ENCODE measurements around the gene MRPS18A. TPM values are rescaled to one million over a fixed set of nuclear protein-coding genes. Genes with fewer than 3 reads are reported as not detected.

The MRPS18A gene
- total and polyA plus RNA-seq, 9 of the 15 experiments (the other 6 are each of a cell fraction or from before 2014, with no cell fraction given), result 87.5 to 243 (median 125) TPM

DNA sequence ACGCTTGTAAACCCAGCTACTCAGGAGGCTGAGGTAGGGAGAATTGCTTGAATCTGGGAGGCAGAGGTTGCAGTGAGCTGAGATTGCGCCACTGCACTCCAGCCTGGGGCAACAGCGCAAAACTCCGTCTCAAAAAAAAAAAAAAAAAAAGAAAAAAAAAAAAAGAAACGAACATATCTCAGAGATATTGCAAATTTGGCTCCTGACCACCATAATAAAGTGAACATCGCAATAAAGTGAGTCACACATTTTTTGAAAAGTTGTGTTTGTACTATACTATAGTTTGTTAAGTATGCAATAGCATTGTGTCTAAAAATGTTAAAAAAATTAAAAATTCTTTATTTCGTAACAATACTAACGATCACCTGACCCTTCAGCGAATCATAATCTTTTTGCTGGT is 29.4 kb downstream of the MRPS18A start:
- H3K27ac ChIP-seq (ENCODE audit: extremely low read depth, low read depth, low read length), result no peak overlapping the region
- WGBS (ENCODE audit: insufficient coverage, low coverage, missing lambda C conversion rate), result 73% methylated on average over 9 of the region's 9 CpGs
- H3K9me1 ChIP-seq (ENCODE audit: control insufficient read depth, insufficient read depth, low read length), result no peaks in the 10 kb centered on the region
- in situ Hi-C loops (cut with MboI) (no loop called here), intact Hi-C loops (cut with micrococcal nuclease) (no loop called here)
- no TSS peak for BruUV-seq (replicated peaks)
- no peak overlapping the region for H3K4me3 ChIP-seq
- ATAC-seq (no peak), DNase-seq (ENCODE audit: extremely low read depth in 1 of 4, low spot score in 3 of 4) (no peak), FAIRE-seq (no peak)
- no peaks in the 10 kb centered on the region for H3K79me2 ChIP-seq (ENCODE audit: control insufficient read depth, insufficient read depth, low read length)
- no peaks in the 10 kb centered on the region for H4K20me1 ChIP-seq (replicated peaks; ENCODE audit: control insufficient read depth, insufficient read depth, low read length)
- TF ChIP-seq CEBPB (tag; IDR thresholded peaks at IDR 0.05), result peak; percentile 50; the same call in 1 of the 2 replicates
- no peak for TF ChIP-seq NR1H2 (CRISPR knock-in tag; IDR thresholded peaks at IDR 0.05)
- TF ChIP-seq CEBPG (CRISPR knock-in tag; IDR thresholded peaks at IDR 0.05), result no peak
- TF ChIP-seq CEBPG (tag; conservative IDR thresholded peaks at IDR 0.05 in 1 of 2, IDR thresholded peaks at IDR 0.05 in 1 of 2), result 0 out of 4 replicates have a peak, but pooled peaks have one; percentile 9 to 24
- TF ChIP-seq SMARCA4 (IDR thresholded peaks at IDR 0.05), result no peak
- TF ChIP-seq, protein P1, sequence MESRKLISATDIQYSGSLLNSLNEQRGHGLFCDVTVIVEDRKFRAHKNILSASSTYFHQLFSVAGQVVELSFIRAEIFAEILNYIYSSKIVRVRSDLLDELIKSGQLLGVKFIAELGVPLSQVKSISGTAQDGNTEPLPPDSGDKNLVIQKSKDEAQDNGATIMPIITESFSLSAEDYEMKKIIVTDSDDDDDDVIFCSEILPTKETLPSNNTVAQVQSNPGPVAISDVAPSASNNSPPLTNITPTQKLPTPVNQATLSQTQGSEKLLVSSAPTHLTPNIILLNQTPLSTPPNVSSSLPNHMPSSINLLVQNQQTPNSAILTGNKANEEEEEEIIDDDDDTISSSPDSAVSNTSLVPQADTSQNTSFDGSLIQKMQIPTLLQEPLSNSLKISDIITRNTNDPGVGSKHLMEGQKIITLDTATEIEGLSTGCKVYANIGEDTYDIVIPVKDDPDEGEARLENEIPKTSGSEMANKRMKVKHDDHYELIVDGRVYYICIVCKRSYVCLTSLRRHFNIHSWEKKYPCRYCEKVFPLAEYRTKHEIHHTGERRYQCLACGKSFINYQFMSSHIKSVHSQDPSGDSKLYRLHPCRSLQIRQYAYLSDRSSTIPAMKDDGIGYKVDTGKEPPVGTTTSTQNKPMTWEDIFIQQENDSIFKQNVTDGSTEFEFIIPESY (CRISPR knock-in tag; IDR thresholded peaks at IDR 0.05), result peak; percentile 77; the same call in 1 of the 2 replicates
- no peak for TF ChIP-seq RBM17 (IDR thresholded peaks at IDR 0.05; ENCODE audit: borderline replicate concordance, low read depth, low read length)
- TF ChIP-seq ZNF75A (CRISPR knock-in tag; IDR thresholded peaks at IDR 0.05), result no peak
- H3K4me1 ChIP-seq (replicated peaks in 1 of 2; ENCODE audit: control insufficient read depth in 2 of 2, insufficient read depth in 2 of 2, low read length in 2 of 2), result peaks cover 3 to 10% of the 10 kb centered on the region in 2 experiments; a peak in 3 of 5 replicates
- H3K4me2 ChIP-seq (ENCODE audit: insufficient read depth, low read length), result no peak overlapping the region
- ChIA-PET CTCF (ENCODE audit: low intra/inter-chr PET ratio) (no interaction called here), POLR2A (interaction anchor here (0.7 to 1.3 kb wide), 3 partner anchors 14 to 56 kb away, joined by 3 read pairs; partner anchors contain the start of gene GTPBP2)
- H3K9me3 ChIP-seq (replicated peaks; ENCODE audit: control insufficient read depth, insufficient read depth, low read depth, low read length), result 0 out of 2 replicates have a peak, but pooled peaks cover 3% of the 10 kb centered on the region
- no peak overlapping the region for H2AFZ ChIP-seq (ENCODE audit: low read depth, low read length)
- no peaks in the 10 kb centered on the region for H3K27me3 ChIP-seq (ENCODE audit: control insufficient read depth in 2 of 2, insufficient read depth in 2 of 2, low read length in 2 of 2)
- no peaks in the 10 kb centered on the region for H3K36me3 ChIP-seq (ENCODE audit: control insufficient read depth, insufficient read depth, low read length)
- no peak overlapping the region for H3K9ac ChIP-seq (ENCODE audit: insufficient read depth in 1 of 2, low read depth in 2 of 2, low read length in 2 of 2)
